ENCODE measurements around the gene CDCP2.

Gene CDCP2

GRCh38 chr1:54136269-54136896, 16.4 kb downstream of the CDCP2 start:
- DNase-seq = no peak

- no peak for DNase-seq
Observed at GRCh38 chr1:54135436-54136120, 17.2 kb downstream of the CDCP2 start.

GRCh38 chr1:54134295-54134694, 18.5 kb downstream of the CDCP2 start:
- DNase-seq = no peak

- DNase-seq = no peak
Observed at GRCh38 chr1:54132495-54132894, 20.3 kb downstream of the CDCP2 start.

- DNase-seq = no peak
Observed at GRCh38 chr1:54131419-54131818, 21.4 kb downstream of the CDCP2 start.

- DNase-seq = no peak
Observed at GRCh38 chr1:54129858-54130257, 22.9 kb downstream of the CDCP2 start.

- no peak for DNase-seq
Observed at GRCh38 chr1:54127594-54128300, 25.1 kb downstream of the CDCP2 start.

GRCh38 chr1:54126271-54126815, 26.5 kb downstream of the CDCP2 start:
- DNase-seq = no peak

- DNase-seq = no peak
Observed at GRCh38 chr1:54125386-54126070, 27.3 kb downstream of the CDCP2 start.

GRCh38 chr1:54124906-54125305, 27.9 kb downstream of the CDCP2 start:
- DNase-seq = no peak

GRCh38 chr1:54124472-54124871, 28.3 kb downstream of the CDCP2 start:
- DNase-seq = peak; percentile 87

GRCh38 chr1:54122992-54123391, 29.8 kb downstream of the CDCP2 start:
- no peak for DNase-seq

GRCh38 chr1:54122135-54122751, 30.6 kb downstream of the CDCP2 start:
- DNase-seq = no peak

- no peak for DNase-seq
Observed at GRCh38 chr1:54121482-54122134, 31.2 kb downstream of the CDCP2 start.

- no peak for DNase-seq
Observed at GRCh38 chr1:54120698-54121481, 31.9 kb downstream of the CDCP2 start.

- DNase-seq = no peak
Observed at GRCh38 chr1:54120018-54120697, 32.6 kb downstream of the CDCP2 start.

GRCh38 chr1:54118704-54119103, 34.1 kb downstream of the CDCP2 start:
- DNase-seq = no peak

- no peak for DNase-seq
Observed at GRCh38 chr1:54117815-54118563, 34.8 kb downstream of the CDCP2 start.

- DNase-seq = no peak
Observed at GRCh38 chr1:54115520-54115919, 37.3 kb downstream of the CDCP2 start.

- DNase-seq = no peak
Observed at GRCh38 chr1:54114955-54115354, 37.8 kb downstream of the CDCP2 start.

Measured in NCI-H1105 (cell line).